Fibroblast of skin of right quadriceps (primary cell): Measurements from ENCODE around the gene TRPM5.
"Not testable (repeated sequence)": the region's sequence is repeated elsewhere in the genome, so short reads cannot be mapped to it uniquely, and the experiment has no call there.

Source experiments
- DNase-seq: peaks from one replicate; pipeline ENCODE4 v3.0.0-alpha.2; 2013

The TRPM5 gene, protein sequence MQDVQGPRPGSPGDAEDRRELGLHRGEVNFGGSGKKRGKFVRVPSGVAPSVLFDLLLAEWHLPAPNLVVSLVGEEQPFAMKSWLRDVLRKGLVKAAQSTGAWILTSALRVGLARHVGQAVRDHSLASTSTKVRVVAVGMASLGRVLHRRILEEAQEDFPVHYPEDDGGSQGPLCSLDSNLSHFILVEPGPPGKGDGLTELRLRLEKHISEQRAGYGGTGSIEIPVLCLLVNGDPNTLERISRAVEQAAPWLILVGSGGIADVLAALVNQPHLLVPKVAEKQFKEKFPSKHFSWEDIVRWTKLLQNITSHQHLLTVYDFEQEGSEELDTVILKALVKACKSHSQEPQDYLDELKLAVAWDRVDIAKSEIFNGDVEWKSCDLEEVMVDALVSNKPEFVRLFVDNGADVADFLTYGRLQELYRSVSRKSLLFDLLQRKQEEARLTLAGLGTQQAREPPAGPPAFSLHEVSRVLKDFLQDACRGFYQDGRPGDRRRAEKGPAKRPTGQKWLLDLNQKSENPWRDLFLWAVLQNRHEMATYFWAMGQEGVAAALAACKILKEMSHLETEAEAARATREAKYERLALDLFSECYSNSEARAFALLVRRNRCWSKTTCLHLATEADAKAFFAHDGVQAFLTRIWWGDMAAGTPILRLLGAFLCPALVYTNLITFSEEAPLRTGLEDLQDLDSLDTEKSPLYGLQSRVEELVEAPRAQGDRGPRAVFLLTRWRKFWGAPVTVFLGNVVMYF (N-terminal part only)

DNA sequence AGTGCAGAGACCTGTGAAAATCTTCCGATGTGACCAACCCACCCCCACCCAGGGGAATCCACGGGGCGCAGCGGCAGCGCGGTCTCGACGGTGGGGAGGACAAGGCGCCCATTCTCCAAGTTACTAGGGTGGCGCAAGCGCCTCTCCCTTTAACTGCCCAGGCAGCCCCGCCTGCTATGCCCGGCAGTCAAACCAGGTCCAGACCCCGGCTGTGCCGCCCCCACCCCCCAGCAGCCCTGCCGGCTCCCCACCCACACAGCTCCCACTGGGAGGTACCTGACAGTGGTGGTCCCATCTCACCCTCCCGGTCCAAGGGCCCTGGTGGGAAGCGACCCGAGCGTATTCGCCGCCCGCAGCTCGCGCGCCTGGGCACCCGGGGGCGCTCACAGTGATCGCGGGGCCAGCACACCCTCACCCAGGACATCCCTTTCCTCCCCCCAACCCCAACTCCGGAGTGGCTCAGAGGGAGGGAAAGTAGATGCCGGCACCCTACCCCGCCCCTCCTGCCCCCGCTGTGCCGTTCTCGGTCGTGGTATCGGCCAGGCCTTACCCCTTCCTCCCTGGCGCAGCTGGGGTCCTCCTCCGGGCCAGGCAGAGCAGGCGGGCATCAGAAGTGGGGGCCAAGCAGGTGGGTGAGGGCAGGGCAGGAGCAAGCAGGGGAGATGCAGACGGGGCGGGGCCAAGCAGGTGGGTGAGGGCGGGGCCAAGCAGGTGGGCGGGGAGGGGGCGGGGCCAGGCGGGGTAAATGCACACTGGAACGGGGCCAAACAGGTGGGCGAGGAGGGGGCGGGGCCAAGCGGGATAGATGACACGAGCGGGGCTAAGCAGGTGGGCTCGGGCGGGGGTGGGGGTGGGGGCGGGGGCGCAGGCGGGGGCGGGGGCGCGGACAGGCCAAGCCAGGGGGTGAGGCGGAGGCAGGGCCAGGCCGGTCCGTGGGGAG, at the start of gene TRPM5:
TSS of gene TRPM5 (minus strand) at position 634 of the 940 bp plus-strand sequence. CDS start 21,478 bp downstream, outside the sequence.
- no peak for DNase-seq

DNA sequence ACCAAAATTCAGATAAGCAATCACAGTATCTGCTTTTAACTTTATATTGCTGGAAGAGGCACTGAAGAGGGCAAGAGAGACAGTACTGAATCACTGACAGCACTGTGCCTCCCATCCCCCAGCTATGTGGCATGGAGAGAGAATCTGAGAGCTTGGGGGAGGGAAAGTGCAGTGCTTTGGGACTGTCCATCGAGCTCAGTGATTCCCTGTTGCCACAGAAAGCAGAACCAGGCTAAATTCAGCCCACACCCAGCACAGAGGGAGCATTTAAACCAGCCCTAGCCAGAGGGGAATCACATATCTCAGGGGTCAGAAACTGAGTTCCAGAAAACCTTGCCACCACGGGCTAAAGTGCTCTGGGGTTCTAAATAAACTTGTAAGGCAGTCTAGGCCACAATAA, 44.8 kb upstream of the TRPM5 start:
- DNase-seq = no peak

DNA sequence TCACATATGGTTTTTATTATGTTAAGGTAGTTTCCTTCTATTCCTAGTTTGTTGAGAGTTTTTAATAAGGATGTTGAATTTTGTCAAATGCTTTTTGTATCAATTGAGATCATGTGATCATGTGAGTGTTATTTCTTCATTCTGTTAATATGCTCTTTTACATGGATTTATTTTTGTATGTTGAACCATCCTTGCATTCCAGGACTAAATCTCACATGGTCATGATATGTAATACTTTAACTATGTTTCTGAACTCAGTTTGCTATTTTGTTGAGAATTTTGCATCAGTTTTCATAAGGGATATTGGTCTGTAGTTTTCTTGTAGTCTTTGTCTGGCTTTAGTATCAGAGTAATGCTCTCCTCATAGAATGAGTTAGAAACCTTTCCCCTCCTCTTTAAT, 43.7 kb upstream of the TRPM5 start:
- DNase-seq = no peak

DNA sequence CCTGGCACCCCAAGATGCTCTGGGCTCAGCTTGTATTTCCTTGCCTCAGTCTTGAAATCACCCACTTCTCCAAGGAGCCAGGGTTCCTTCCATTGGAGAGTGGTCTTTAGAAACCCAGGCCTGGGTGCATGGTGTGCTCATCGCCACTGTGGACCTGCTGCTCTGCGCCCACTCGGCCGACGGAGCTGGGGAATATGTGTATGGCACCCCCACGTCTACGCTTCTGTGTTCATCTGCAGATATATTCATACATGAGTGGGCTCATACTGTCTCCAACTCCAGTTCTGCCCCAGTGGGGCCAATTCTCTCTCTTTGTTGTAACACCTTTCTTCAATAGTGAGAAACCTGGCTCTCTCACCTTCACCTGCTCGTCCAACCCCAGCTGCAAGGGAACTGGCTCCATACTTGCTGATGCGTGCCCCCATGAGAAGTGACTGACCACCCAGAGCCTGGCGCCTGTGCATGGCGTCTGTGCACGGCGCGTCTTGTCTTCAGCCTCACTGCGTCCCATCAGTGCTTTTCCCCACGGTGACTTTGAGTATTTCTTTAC, 40.3 kb upstream of the TRPM5 start:
- DNase-seq = no peak

DNA sequence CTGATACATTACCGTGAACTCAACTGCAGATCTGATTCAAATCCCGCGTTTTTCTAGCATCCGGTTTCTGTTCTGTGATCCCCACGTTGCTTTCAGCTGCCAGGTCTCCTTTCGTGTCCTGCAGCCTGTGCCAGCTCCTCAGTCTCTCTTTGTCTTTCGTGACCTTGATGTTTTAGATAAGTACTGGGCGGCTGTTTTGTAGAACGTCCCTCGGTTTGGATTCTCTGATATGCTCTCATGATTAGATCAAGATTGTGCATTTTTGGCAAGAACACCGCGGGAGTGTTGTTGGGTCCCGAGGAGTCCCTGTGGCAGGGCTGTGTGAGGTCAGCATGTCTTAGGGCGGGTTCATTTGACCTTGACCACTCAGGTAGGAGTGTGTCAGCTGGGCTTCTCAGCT, 39.1 kb upstream of the TRPM5 start:
- DNase-seq = no peak

DNA sequence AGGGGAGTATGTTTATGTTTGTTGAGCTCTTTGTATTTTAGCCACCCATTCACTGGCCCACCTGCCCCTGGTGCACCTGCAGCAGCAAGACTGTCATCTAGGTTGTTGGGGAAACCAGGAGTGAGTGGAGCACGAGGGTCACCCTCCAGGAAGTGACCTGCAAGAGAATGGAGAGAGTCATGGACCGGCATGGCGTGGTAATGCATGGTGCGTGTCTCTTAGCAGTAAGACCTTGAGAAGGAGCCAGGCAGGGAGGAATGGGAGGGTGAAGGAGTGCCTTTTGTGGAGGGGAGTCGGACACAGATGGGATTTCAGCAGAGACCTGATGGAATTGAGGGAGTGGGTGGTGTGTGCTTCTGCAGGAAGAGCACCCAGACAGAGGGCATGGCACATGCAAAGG, 38.4 kb upstream of the TRPM5 start:
- DNase-seq = no peak

DNA sequence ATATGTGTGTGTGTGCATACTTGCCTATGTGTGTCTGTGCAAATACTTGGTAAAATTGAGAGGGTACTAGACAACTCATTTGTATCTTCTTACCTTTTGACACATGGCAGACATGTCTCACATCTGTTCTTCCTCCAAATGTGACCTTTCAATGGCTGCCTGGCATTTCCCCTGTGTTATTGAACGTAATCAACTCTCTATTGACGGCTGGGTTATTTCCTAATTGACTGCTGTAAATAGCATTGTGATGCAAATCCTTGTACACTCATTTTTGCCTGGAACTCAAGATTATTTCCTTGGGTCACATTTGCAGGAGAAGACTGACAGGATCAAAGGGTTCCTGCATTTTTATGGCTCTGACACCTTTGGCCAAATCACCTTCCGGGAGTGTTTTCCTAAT, 37.9 kb upstream of the TRPM5 start:
- no peak for DNase-seq

DNA sequence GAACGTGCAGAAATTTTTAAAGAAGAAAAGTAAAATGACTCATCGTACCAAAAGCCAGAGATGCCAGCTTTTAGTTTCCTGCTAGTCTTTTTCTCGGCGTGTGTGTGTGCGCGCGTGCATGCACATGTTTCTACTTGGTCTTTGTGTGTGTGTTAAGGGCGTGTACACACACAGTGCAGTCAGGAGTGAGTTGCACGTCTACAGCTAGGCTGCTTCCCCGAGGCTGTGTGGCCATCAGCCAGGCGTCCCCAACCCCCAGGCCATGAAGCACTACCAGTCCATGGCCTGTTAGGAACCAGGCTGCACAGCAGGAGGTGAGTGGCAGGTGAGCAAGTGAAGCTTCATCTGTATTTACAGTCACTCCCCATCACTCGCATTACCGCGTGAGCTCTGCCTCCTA, 36.9 kb upstream of the TRPM5 start:
- no peak for DNase-seq

DNA sequence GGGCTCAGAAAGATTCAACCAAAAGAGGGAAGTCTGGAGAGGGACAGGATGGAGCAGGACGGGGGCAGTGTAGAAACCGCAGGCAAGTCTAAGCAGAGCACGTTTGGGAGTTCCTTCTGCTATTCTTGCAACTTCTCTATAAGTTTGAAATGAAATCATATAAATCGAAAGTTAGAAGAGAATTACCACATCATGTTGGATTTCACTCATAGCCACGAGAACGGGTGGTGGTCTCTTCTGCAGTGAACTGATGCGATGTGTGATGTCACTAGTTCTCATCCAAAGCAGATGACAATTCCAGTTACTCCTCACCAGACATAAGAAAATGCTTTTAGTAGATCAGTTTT, 36.5 kb upstream of the TRPM5 start:
- DNase-seq = no peak

DNA sequence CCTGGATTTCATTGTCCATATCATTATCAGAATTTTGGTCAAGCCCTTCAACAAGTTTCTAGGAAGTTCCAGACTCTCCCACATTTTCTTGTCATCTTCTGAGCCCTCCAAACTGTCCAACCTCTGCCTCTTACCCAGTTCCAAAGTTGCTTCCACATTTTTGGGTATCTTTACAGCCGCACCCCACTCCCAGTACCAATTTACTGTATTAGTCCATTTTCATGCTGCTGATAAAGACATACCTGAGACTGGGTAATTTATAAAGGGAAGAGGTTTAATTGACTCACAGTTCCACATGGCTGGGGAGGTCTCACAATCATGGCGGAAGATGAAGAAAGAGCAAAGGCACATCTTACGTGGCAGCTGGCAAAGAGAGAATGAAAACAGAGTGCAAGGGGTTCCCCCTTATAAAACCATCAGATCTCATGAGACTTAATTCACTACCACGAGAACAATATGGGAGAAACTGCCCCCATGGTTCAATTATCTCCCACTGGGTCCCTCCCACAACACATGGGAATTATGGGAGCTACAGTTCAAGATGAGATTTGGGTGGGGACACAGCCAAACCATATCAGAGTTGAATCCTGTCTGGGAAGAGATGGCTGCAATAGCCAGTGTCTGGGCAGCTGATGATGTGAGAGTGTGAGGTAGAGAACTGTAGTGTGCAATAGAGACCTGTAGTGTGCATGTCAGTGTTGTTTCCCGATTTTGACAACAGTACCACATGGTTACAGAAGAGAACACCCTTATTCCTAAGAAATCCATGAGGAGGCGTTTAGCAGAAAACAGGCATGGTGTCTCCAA, 36.0 kb upstream of the TRPM5 start:
- not testable (repeated sequence) for DNase-seq

DNA sequence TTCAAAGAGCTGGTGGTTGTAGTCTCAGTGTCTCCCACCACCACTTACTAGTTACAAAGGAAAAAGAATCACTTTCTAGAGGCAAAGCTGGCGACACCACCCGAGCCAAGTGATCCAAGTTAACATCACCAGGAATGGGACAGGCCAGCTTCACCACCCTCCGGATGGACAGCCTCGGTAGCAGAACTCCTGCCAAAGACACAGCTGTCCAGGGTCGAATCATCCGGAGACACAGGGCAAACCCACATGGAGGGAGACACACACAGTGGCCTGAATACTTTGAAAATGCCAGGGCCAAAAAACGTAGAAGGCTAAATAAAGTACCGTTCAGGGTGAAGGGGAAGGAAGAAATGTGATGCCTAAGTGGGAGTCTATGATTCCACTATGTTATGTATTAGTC, 33.6 kb upstream of the TRPM5 start:
- DNase-seq = no peak

DNA sequence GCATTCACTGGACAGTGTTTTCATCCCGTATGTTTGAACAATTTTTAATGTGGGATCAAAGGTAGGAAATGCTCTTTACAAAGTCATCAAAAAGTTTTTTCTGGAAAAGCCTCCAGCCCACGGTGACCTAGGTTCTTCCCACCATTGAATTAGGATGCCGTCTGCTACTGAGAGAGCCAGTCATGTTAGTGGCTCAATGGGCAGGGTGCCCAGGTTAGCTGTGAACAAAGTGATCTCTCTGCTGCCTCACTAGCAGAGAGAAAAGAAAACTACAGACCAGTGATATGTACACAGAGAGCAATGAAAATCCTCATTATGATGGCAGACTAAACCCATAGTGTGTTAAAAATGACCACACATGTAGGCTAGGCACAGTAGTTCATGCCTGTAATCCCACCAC, 32.9 kb upstream of the TRPM5 start:
- no peak for DNase-seq

DNA sequence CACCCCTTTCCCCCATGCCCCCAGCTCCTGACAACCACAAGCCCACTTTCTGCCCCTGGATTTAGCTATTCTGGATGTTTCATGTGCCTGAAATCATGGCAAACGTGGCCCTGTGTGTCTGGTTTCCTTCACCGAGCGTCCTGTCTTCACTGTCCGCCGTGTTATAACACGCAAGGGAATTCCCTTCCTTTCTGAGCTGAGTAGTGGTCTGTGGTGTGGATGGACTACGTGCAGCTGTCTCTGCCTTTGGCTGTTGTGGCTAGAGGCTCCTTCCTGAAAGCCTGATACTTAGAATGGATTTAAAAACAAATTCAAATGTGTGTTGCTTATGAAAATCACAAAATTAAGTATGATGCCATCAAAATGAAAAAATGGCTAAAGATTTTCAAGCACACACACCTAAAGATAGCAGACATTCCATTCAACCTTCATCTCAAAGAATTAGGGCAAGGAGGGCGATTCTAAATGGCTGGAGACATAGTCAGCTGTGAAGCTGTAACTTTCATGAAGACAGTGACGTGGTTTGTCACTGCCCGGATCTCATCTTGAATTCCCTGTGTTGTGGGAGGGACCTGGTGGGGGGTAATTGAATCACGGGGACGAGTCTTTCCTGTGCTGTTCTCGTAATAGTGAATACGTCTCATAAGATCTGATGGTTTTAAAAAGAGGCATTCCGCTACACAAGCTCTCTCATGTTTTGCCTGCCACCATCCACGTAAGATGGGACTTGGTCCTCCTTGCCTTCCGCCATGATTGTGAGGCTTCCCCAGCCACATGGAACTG, 31.0 kb upstream of the TRPM5 start:
- DNase-seq = no peak

DNA sequence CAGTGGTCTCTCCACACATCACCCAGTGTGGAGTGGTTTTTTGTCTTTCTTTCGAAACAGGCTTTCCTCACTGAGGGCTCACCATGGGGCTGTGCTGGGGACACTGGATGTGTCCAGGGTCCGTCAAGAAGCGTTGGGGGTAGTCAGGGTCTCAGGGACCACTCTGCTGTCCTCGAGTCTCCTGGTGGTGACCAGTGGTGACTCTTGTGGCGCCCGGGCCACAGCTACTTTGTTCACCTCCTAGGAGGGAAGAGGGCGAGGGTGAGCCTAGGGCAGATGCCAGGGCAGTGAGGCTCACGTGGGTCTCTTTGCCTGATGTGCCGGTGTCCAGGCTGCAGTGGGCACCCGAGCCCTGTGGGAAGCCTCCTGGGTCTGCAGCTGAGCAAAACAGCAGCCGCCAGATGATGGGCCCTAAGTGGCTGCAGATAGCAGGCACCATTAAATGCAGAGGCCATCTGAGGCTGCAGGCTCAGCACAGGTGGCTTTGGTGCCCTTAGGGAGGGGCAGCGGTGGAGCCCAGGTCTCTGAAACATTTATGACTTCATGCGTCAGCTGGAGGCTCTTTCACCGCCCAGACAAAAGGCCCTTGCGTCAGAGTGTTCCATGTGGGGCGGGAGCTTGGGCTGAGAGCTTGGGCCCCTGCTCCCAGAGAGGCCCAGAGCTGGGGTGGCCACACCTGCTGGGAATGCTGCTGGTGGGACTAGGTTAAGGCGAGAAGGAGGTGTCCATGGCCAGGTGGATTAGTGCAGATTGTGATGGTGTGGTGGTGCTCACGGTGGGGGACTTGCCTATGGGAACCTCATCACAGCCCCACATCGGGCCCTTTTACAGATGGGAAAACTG, 30.0 kb upstream of the TRPM5 start:
- DNase-seq = no peak

DNA sequence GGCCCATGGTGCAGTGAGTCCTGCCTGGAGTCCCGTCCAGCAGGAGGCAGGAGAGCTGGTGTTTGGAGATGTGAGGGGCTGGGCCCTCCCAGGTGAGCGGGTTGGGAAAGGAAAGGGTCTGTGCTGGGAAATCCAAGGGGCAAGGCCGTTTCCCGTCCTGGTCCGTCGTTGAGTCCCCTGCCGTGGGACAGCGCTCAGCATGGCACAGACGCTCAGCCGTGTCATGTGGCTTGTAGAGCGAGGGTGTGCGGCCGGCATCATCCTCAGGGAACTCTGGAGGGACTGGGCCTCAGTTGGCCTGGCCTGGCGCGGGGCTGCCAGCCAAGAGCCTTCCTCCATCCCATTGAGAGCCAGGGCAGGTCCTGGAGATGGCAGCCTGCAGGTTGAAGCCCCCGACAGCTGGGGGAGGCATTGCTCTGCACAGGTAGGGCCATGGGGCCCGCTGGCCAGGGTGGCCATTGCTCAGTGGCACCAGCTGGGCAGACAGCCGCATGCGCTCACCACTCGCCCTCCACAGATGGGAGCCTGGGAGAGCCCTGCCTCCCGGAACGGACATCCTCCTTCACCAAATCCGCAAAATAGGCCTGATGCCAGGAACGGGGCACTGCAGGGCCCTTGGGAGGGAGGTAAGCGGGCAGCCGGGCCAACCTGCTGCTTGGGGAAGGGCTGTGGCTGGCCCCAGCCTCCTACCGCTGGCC, 29.2 kb upstream of the TRPM5 start:
- no peak for DNase-seq

DNA sequence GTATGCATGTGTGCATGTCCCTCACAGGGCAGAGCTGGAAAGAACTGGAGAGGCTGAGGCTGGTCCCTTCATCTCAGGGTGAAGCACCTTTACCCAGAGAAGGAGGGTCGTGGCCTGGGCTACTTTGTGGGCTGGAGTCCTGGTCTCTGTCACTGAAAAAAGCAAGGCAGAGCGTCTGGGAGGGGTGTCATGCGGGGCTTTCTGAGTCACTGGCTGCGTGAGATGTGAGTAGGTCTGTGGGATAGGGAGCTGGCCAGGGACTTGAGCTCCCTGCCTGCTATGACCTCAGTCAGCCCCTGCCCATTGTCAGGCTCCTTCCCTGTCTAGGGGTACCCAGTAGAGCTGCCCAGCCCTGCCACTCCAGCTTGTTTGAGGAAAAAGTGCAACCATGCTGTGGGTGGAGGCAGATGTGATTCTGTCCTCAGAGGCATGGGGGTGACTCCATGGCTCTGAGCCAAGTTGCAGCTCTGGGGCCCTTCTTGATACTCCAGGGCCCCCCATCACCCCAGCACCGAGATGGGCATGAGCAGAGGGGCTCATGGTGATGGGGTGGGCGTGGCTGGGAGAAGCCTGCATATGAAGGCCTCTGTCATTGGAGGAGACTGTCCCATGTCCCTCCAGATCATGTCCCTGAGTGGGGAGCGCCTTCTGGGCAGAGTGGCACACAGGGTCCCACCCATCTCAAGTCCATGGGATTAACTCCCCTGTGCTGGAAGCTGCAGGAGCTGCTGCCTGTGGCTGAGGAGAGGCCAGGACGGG, 28.3 kb upstream of the TRPM5 start:
- no peak for DNase-seq

DNA sequence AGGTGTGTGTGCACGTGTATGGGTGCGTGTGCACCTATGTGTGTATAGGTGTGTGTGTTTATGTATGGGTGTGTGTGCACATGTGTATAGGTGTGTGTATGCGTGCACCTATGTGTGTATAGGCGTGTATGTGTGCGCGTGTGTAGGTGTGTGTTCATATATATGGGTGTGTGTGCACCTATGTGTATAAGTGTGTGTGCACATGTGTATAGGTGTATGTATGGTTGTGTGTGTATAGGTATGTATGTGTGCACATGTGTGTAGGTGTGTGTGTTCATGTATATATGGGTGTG, 27.4 kb upstream of the TRPM5 start:
- DNase-seq = no peak

DNA sequence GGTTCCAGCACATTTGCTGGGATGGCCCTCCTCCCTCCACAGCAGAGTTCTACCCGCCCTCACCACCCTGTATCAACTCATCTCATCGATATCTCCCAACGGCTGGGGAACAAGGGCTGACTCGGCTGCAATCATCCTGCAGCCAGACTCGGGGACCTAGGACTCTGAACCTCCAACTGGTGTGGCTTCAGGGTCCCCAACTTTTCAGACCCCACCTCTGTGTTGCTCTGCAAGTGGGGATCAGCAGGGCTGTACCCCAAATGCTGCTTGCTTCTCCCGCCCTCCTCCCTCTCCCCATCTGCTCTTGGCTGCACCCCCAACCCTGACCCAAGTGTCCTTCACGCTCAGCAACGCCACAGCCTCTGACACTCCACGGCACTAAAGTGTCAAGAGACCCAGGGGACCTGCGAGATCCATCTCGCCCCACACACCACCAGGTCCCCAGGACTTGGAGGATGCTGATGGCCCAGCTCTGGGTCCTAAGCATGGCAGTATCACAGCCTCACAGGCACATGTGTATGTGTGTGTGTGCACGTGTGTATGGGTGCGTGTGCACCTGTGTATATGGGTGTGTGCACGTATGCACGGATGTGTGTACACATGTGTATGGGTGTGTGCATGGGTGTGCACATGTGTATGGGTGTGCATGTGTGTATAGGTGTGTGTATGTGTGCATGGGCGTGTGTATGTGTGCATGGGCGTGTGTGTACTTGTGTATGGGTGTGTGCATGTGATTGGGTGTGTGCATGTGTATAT, 26.9 kb upstream of the TRPM5 start:
- DNase-seq = no peak
